ENCODE results near the gene DUS4L.

The DUS4L gene

GRCh38 chr7:107580716-107581383 lies 17.1 kb downstream of the DUS4L start:
- DNase-seq: no peak

- no peak for DNase-seq
These were observed 17.7 kb downstream of the DUS4L start for GRCh38 chr7:107581387-107582013.

- DNase-seq: no peak
These were observed 19.1 kb downstream of the DUS4L start for GRCh38 chr7:107582875-107583274.

- DNase-seq: no peak
These were observed 20.9 kb downstream of the DUS4L start for GRCh38 chr7:107584716-107585115.

DNA sequence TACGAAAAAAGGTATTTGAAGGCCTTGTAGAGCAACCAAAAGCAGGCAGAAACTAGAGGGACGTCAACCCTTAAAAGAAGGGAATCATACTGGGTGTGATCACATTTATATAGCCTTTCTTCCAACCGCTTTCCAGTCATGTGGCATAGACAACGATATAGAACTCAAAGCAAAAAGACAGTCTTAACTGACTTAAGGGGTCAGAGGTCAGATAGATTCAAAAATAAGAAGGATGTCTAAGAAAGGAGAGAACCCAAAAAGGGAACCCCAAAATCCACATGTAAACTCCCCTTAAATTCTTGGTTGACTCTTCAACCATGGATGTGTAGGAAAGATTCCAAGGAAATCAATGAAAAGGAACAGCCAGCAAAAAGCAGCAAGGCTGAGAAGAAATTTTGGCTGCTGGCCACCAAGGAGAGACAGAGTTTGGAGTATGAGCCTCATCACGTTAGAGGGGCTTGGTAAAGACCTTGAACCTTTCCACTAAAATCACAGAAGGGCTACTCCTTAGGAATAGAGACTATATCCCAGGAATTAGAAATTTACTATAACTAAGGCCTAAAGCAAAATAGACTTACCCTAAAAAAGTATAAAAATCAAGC lies 24.9 kb downstream of the DUS4L start:
- no peak for DNase-seq

DNA sequence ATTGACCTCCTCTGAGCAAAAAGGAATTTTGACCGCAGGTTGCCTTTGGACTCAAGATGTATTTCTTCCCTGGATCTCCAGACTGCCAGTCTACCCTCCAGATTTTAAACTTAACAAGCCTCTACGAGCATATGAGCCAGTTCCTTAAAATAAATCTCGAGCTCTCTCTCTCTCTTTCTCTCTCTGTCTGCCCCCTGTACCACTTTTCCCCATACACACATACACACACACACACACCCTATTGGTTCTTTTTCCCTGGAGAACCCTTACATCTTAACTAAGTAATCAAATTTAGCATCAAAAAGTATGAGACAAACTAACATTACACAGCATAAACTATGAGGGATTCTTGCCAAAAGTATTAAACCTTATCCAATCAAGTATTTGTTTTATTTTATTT lies 27.6 kb downstream of the DUS4L start:
- DNase-seq: no peak

GRCh38 chr7:107592361-107593024 lies 28.7 kb downstream of the DUS4L start:
- DNase-seq: no peak

- no peak for DNase-seq
These were observed 29.2 kb downstream of the DUS4L start for GRCh38 chr7:107593025-107593410.

DNA sequence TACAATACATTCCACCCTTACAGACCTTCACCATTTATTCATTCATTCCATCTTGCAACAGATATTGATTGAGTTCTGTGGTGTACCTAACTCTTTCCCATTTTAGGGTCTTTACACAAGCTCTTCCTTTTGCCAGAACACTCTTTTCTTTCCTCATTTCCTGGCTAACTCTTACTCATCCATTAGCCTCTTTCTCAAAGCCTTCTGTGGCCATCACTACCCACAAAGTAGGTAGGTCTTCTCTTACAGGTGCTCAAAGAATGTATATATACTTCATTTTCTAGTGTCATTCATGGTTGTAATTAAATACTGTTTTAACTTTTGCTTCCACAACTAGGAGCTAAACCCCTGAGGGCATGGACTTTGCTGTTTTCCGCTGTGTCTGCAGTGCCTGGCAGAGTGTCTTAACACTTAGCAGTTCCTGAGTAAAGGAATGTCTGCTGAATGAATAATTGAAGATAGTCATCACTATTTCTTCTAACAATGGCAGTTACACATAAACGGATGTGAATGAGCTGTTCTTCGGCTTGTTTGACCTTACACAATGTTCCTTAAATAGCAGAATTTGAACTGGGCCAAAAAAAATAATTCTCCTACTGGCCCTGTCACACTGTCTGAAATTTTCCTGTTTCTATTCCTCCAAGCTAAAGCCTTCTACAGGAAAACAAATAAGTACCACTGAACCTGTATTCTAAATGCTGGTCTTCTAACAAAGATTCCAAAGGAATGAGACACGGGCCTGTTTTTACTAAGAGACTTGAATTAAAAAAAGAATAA lies 31.4 kb downstream of the DUS4L start:
- no peak for DNase-seq

- DNase-seq: no peak
These were observed 33.3 kb downstream of the DUS4L start for GRCh38 chr7:107596881-107597581.

DNA sequence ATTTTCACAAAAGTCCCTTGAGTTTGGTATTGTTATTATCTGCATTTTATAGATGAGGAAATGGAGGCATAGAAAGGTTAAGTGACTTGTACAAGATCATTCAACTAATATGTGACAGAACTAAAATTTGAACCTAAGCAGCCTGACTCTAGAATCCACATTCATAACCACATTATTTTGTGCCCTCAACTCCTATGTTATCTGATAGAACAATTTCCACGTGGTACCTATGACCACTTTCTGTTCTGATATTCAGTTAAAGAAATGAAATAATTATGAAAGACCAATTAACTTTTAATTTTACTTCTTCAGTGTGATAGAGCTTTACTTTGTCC lies 33.8 kb downstream of the DUS4L start:
- no peak for DNase-seq

DNA sequence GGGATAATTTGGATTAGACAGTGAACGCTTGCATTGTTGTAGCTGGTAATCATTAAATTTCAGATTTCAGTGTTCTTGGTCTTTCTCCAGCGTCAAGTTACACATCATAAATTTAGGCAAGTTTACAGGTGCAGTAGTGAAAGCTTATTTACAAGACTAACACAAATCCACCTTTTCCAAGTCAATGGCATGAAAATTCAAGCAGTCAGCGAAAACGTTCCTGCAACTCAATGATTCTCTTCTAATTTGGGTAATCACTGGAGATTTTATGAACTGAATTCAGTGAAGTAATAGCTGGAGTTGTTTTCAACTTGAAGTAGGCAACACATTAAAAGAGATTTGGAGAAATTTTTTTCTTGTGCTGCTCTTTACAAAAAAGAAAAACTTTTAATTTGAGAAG lies 34.2 kb downstream of the DUS4L start:
- DNase-seq: no peak

DNA sequence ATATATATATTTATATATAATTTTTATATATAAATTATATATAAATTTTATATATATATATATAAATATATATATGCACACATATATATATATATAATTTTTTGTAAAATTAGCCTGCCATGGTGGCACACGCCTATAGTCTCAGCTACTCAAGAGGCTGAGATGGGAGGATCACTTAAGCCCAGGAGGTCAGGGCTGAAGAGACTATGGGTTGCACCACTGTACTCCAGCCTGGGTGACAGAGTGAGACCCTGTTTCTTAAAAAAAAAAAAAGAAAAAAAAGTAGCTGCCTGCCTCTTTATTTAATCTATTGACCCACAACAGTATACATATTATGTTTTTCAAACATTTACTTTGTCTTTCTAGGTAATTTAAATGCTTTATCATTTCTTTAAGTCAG lies 35.5 kb downstream of the DUS4L start:
- no peak for DNase-seq

DNA sequence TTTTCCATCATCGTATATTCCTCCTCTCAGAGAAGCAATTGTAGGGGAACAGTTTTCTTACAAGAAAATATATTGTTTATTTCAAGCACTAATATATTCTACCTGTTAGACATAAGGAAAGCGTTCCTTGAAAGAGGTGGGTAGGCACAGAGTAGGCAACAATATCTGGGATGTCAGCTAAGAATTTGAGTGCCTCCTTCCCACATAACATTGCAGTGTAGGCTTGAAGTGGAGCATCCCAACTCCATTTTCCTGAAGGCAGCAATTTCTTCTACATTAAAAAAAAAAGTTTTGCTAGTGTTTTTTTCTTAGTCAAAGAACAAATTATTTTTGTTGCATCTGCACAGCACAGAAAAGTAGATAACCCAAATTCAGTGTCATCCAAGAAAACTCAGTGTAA lies 37.0 kb downstream of the DUS4L start:
- DNase-seq: no peak

DNA sequence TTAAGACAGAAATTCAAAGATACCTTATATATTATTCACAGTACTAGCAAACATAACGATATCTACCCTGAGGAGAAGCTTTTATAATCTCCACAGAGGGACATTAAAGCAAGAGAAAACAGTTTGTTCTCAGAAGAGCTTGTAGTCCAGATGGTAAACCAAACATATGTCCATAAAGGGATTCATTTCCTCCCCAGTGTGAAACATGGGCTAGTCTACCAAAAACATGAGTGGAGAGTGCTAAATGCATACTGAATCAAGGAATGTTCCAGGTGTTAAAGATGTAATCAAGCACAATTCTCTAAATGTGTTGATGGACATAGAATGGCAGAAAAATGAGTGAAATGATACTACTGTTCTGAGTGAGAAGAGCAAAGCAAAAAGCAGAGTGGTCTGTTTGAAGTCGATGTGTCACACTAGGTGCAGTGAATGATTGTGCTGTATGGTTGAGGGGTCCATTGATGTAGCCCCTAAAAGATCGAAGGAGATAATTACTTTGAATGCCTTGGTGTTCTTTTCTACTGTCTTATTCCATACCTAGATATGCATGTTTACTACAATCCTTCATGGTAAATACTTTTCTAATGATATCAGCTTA lies 41.5 kb downstream of the DUS4L start:
- no peak for DNase-seq

DNA sequence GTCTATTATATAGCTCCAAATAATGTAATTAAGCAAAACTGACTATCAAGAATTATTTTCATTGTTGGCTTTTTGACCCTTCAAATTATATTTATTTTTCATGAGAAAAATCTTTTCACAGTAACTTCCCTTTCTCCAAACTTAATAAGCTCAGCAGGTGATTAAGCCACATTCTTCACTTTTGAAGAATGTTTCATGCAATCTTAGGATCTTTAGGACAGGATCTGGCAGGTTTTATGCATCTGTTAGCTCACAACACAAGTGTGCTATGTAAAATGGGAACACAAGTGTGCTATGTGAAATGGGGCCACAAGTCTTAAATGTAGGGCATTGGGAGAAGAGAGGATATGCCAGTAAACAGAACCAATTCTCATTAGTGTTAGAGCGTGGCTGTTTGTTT lies 42.5 kb downstream of the DUS4L start:
- no peak for DNase-seq

GRCh38 chr7:107609811-107610261 lies 46.1 kb downstream of the DUS4L start:
- no peak for DNase-seq

DNA sequence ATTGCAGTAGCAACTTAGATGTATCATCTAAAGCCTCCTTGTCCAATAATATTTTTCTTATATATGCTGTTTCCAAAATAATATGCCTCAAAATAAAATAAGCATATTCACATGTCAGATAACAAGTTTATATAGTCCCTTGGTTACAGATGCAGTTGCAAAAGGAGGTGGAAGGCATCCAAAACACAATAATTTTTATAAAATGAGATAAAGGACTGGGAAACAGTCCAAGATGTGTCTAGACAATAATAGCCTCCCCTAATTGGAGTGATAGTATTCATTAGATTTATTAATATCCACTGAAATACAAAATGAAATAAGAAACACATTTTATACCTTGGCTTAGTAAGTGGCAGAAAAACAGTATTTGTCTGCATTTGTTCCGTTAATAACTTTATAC lies 46.6 kb downstream of the DUS4L start:
- DNase-seq: no peak

DNA sequence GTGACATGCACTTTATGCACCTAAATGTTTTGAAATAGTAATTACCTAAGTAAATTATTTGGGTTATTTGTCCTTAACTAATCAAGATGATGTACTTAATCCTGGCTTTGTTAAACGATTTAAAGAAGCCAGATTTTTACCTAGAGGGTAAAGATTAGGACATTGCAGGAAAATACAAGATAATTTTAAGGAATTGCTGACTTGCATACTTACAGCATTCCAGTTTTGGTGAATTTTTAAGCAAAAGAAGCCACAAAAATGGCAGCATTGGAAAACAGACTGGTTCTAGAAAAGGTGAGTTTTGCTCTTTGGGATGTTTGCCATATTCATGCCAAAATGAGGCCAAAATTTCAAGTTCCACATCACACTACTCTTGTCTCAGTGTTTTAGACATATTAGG lies 49.7 kb downstream of the DUS4L start:
- DNase-seq: no peak

DNA sequence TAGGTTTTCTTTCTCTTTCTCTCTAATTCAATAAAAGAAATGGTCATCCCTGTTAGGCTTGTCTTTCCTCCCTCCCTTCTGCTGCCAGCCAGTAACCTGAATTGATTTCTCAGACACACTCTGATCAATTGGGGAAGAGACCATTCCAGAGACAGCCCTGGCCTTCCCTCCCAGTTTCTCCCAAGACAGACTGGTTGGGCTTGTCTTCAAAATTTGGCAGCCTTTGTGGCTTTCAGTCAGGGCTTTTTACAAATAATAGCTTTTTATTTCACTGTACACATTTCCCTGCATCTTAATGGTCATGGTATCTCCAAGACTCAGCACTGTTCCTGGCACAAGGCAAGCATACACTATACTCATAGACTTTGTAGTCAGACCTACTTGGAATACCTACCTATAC lies 50.2 kb downstream of the DUS4L start:
- no peak for DNase-seq

- no peak for DNase-seq
These were observed 50.7 kb downstream of the DUS4L start for GRCh38 chr7:107614425-107614824.
